Measurements from ENCODE around the gene CRYGN.
A peak's percentile ranks its signal among the peaks of the same experiment; 100 is the strongest.

CRYGN gene

GRCh38 chr7:151459726-151460473 is 20.0 kb upstream of the CRYGN start:
- DNase-seq = peak; percentile 71

GRCh38 chr7:151457534-151457933 is 17.6 kb upstream of the CRYGN start:
- DNase-seq = no peak

DNA sequence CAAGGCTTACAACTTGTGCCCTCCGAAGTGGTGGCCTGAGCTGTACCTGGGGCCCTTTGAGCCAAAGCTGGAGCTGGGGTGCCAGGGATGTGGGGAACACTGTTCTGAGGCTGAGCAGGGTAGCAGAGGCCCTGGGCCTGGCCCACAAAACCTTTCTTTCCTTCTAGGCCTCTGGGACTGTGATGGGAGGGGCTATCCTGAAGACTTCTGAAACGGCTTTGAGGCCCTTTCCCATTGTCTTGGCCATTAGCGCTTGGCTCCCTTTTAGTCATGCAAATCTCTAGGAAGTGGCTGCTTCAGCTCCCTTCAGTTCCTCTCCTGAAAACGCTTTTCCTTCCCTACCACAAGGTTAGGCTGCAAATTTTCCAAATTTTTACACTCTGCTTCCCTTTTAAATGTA is 16.8 kb upstream of the CRYGN start:
- DNase-seq = no peak

DNA sequence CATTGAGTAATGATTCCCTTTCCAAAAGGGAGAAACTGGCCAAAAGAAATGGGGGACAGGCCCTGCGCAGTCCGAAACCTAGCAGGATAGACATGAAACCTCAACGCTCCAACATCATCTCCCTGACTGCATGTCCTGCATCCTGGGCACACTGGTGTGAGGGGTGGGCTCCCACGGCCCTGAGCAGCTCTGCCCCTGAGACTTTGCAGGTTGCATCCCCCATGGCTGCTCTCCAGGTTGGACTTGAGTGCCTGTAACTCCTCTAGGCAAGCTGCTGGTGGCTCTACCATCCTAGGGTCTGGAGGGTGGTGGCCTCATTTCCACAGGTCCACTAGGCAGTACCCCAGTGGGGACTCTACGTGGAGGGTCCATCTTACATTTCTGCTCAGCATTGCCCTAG is 16.3 kb upstream of the CRYGN start:
- no peak for DNase-seq

DNA sequence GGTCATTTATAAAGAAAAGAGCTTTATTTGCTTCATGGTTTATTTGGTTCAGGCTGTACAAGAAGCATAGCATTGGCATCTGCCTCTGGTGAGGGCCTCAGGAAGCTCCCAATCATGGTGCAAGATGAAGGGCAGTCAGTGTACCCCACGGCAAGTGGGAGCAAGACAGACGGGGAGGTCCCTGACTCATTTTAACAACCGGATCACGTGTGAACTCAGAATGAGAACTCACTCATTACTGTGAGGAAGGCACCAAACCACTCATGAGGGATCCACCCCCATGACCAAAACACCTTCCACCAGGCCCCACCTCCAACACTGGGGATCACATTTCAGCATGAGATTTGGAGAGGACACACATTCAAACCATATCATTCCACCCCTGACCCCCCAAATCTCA is 15.7 kb upstream of the CRYGN start:
- no peak for DNase-seq

- no peak for DNase-seq
Observed at GRCh38 chr7:151454932-151455530, 15.1 kb upstream of the CRYGN start.

GRCh38 chr7:151454305-151454704 is 14.4 kb upstream of the CRYGN start:
- no peak for DNase-seq

DNA sequence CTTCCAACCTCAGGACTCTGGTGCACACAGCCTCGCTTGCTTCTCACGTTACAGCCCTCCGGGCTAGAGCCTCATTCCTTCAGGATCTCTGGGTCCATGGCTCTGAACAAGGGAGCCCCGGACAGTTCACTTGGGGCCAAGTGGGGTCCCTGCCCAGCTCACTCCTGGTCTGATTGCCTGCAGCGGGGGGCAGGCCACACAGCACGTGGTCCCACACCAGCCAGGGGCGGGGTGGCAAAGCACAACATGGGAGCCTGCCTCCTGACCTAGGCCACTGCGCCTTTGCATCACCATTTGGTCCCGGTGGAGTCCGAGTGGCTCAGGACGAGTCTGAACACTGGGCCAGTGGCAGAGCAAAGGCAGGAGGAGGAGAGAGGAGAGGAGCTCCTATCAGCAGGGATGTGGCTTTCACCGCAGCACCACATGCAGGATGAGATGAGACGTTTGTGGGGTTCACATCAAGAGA is 13.4 kb upstream of the CRYGN start:
- DNase-seq = no peak

DNA sequence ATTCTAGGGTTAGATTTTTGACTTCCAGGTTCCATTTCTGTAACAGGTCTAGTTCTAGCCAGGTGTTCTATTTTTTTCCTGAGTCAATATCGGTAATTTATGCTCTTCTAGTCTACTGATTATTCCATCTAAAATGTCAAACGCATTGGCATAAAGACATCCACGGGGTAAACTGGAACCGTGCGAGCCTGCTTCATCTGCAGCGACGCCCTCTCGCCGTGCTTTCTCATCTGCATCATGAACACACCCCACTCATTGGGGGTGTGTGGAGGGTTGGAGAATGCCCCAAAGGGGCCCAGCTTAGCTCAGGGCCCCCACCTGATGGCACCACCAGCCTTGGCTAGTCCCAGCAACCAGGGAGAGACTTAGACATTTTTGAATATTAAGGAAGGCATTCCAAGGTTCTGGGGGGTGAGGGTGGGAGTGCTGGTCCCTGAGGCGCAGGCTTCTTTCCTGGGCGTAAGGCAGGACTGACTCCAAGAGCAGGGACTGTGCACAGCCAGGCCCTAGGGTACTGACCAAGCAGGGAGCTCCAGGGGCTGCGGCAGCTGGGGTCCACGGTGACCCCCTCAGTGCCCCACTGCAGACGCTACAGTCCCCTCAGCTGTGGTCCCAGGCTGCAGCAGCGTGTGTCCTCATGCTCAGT is 12.9 kb upstream of the CRYGN start:
- no peak for DNase-seq

- DNase-seq = no peak
Observed at GRCh38 chr7:151451626-151452571, 12.0 kb upstream of the CRYGN start.

- DNase-seq = no peak
Observed at GRCh38 chr7:151451156-151451555, 11.2 kb upstream of the CRYGN start.

DNA sequence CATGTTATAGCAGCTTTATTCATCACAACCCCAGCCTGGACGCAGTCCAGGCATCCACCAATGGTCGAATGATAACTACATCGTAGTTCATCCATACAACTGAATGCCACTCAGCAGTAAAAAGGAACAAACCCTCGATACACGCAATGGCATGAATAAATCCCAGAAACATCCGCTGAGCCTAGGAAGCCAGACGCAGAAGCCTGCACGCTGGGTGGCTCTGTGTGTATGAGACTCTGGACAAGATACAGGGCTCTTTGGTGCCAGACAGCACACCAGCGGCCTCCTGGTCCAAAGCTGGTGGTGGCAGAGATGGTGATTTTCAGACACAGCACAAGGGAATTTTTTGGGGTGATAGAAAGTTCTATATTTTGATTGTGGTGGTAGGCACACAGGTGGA is 10.0 kb upstream of the CRYGN start:
- DNase-seq = no peak

DNA sequence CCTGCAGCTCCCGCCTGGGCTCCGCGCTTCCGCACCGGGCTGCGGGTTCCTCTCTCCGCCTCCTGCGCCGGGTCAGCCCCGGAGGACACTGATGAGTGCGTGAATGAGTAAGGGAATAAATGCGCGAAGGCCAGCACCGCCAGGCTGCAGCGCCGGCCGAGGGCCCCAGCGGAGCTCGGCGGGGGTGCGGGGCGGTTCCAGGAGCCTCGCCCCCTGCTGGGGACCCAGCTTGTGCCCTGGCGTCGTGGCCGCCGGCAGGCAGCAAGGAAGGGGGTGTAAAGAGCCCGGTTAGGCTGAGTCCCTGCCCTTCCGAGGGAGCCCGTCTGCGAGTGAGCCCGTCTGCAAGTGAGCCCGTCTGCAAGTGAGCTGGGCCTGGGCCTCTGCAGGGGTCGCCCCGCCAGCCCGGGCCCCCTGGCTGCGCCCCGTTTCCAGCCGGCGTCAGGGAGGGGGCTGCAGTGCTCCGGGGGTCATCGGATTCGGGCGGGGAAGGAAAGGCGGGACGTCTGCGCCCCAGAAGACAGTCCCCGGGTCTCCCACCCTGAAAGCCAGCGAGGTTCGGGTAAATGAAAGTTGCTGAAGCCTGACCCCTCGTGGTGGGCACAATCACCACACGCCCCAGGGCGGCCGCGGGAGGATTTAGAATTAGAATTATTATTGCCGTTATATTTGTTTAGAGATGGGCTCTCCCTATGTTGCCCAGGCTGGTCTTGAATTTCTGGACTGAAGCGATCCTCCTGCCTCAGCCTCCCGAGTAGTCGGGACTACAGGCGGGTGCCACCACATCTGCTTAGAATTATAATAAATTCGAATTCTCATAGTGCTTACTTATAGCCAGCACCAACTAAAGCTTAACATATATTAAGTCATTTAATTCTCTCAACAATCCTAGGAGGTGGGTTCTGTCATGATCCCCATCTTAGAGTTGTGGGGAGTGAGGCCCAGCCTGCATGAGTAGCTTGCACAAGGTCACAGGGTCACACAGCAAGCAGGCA is 8.6 kb upstream of the CRYGN start:
- DNase-seq = no peak

- DNase-seq = no peak
Observed at GRCh38 chr7:151447901-151448260, 7.9 kb upstream of the CRYGN start.

GRCh38 chr7:151447312-151447711 is 7.4 kb upstream of the CRYGN start:
- DNase-seq = no peak

DNA sequence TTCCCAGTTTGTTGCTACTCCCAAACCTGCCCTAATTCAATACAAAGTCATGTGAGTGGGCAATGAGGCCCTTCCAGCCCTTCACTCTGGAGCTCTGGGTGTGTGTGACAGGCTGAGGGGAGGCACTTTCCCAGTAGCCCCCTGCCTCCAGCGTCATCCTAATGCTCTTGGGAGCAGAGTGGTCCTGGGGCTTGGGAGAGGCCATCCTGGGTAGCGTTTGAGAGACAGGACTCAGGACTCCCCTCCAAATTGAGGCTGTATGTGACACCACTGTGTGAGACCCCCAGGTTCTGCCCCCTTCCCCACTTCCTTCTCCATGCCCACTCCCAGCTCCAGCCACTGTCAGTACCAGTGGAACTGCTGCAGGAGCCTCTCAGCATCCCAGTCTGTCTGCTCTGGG is 6.5 kb upstream of the CRYGN start:
- no peak for DNase-seq

- DNase-seq = no peak
Observed at GRCh38 chr7:151444632-151445031, 4.7 kb upstream of the CRYGN start.

DNA sequence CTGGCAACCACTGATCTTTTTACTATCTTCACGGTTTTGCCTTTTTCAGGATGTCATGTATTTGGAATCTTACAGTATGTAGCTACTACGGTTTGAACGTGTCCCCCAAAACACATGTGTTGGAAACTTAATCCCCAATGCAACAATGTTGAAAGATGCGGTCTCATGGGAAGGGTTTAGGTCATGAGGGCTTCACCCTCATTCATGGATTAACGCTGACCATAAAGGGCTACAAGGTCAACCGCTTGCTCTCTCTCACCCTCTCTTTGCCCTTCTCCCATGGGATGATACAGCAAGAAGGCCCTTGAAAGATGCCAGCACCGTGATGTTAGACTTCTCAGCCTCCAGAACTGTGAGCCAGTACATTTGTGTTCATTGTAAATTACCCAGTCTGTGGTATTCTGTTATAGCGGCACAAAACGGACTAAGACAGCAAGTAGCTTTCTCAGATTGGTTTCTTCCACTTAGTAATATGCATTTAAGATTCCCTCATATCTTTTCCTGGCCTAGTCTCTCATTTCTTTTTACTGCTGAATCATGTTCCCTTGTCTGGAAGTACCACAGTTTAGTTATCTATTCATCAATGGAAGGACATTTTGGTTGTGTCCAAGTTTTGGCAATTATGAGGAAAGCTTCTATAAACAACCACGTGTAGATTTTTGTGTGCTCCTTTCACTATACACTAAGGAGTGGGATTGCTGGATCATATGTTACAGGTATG is 3.0 kb upstream of the CRYGN start:
- no peak for DNase-seq

- no peak for DNase-seq
Observed at GRCh38 chr7:151440799-151441445, 981 bp upstream of the CRYGN start.

- no peak for DNase-seq
Observed at GRCh38 chr7:151438864-151439601, 908 bp downstream of the CRYGN start.
